Measurements from ENCODE around the gene PCBD1. TPM values are rescaled to one million over a fixed set of nuclear protein-coding genes. Genes with fewer than 3 reads are reported as not detected.
A peak's percentile ranks its signal among the peaks of the same experiment; 100 is the strongest.

The PCBD1 gene
- total and polyA plus RNA-seq, 2 experiments from 2014 or later = 33.3 to 78.5 TPM

GRCh38 chr10:70847659-70848360 lies 40.6 kb downstream of the PCBD1 start:
- peaks cover 14% of the 10 kb centered on the region for H3K79me2 ChIP-seq (replicated peaks; ENCODE audit: insufficient read depth)

More at GRCh38 chr10:70847659-70848360, 40.6 kb downstream of the PCBD1 start:
- Mint-ChIP-seq H3K27ac (peak overlapping the region; percentile 80), H3K27me3 (ENCODE audit: insufficient read depth, low read depth, poor library complexity) (peaks cover 1% of the 10 kb centered on the region), H3K4me3 (no peak overlapping the region), H3K36me3 (ENCODE audit: low read depth) (peaks cover 36% of the 10 kb centered on the region), H3K4me1 (no peaks in the 10 kb centered on the region), H3K9me3 (no peaks in the 10 kb centered on the region; the same call in 2 of the 3 replicates)
- Histone ChIP-seq H3K36me3 (ENCODE audit: insufficient read depth) (no peaks in the 10 kb centered on the region), H2AFZ (no peak overlapping the region), H4K20me1 (replicated peaks; ENCODE audit: insufficient read depth) (no peaks in the 10 kb centered on the region), H3K27me3 (ENCODE audit: insufficient read depth) (no peaks in the 10 kb centered on the region), H3K9me2 (ENCODE audit: insufficient read depth) (no peaks in the 10 kb centered on the region), H3K4me1 (ENCODE audit: insufficient read depth) (no peaks in the 10 kb centered on the region), H3K4me2 (no peak overlapping the region), H3K4me3 (no peak overlapping the region), H3F3A (replicated peaks; ENCODE audit: low read depth) (no peaks in the 10 kb centered on the region), H3K27ac (ENCODE audit: low read depth) (no peak overlapping the region)
- no peak for ATAC-seq
- TF ChIP-seq CREB1 (CRISPR knock-in tag; IDR thresholded peaks at IDR 0.05; ENCODE audit: low read depth) = no peak
- TF ChIP-seq REST (IDR thresholded peaks at IDR 0.05; ENCODE audit: unreplicated experiment) = no peak
- TF ChIP-seq CTCF (conservative IDR thresholded peaks at IDR 0.05; ENCODE audit: low read depth in 2 of 2) = no peak
- TF ChIP-seq ZNF114 (CRISPR knock-in tag; IDR thresholded peaks at IDR 0.05) = no peak
- TF ChIP-seq NANOG (IDR thresholded peaks at IDR 0.05; ENCODE audit: borderline replicate concordance) = no peak
- no peak for TF ChIP-seq ZNF462 (CRISPR knock-in tag; IDR thresholded peaks at IDR 0.05)
- TF ChIP-seq ZNF331 (CRISPR knock-in tag; IDR thresholded peaks at IDR 0.05; ENCODE audit: low read depth) = no peak
- no peak for TF ChIP-seq JUNB (IDR thresholded peaks at IDR 0.05; ENCODE audit: unreplicated experiment)
- DNase-seq (ENCODE audit: low spot score) = no peak

All from GM23338 (cell line).